Omental fat pad (tissue), 4 donors: ENCODE data around the gene TAS2R41. TPM values are rescaled to one million over a fixed set of nuclear protein-coding genes. Genes with fewer than 3 reads are reported as not detected.

Experiments used
- ATAC-seq: fragments of 150-250 bp; one replicate; pipeline ENCODE4 v1.9.1; 2016; ENCODE audit warnings: mild to moderate bottlenecking, moderate library complexity; ENCODE audit not compliant: low FRiP score
- DNase-seq: peaks from one replicate; pipeline ENCODE4 v3.0.0-alpha.2; 2019; ENCODE audit warnings: low spot score
- CTCF ChIP-seq, 3 donors: fragments of 450-650 bp; IDR thresholded peaks; one replicate each; pipeline ENCODE4 v1.5.1; 2016 to 2017; ENCODE audit warnings: antibody characterized with exemption in 3 of 3, mild to moderate bottlenecking in 3 of 3, moderate library complexity in 2 of 3
- total RNA-seq, 4 donors: library from RNA; depleted of rRNA; stranded (reverse); fragments of >200 nt; gene quantifications; one replicate each; pipeline ENCODE4 v1.1.0, GENCODE V29; 2016

The TAS2R41 gene
- total RNA-seq, 4 donors from 2014 or later = not detected

GRCh38 chr7:143497008-143497795, 19.5 kb downstream of the TAS2R41 start:
- ATAC-seq (no peak), DNase-seq (no peak)
- no peak for TF ChIP-seq CTCF (IDR thresholded peaks at IDR 0.05)

GRCh38 chr7:143499246-143499645, 21.6 kb downstream of the TAS2R41 start:
- no peak for DNase-seq
- ATAC-seq = no peak
- no peak for TF ChIP-seq CTCF (IDR thresholded peaks at IDR 0.05)

GRCh38 chr7:143499743-143500348, 22.2 kb downstream of the TAS2R41 start:
- ATAC-seq = no peak
- DNase-seq = no peak
- no peak for TF ChIP-seq CTCF (IDR thresholded peaks at IDR 0.05)

GRCh38 chr7:143503261-143503660, 25.6 kb downstream of the TAS2R41 start:
- TF ChIP-seq CTCF (IDR thresholded peaks at IDR 0.05) = no peak
- DNase-seq = no peak

GRCh38 chr7:143504215-143504936, 26.7 kb downstream of the TAS2R41 start:
- ATAC-seq (no peak), DNase-seq (no peak)
- no peak for TF ChIP-seq CTCF (IDR thresholded peaks at IDR 0.05)

More at GRCh38 chr7:143503261-143503660, 25.6 kb downstream of the TAS2R41 start:
- no peak for ATAC-seq

- no peak for DNase-seq
- no peak for ATAC-seq
- TF ChIP-seq CTCF (IDR thresholded peaks at IDR 0.05) = no peak
Measured at GRCh38 chr7:143504937-143505297, 27.2 kb downstream of the TAS2R41 start.
